Esophagus squamous epithelium (tissue), 5 donors: ENCODE results near the gene TES. TPM values are rescaled to one million over a fixed set of nuclear protein-coding genes. Genes with fewer than 3 reads are reported as not detected.

ENCODE experiments used
- DNase-seq: peaks from one replicate; lab custom pipeline; 2025; lab: John Stamatoyannopoulos, UW
- H3K27ac ChIP-seq, 4 donors: fragments of 200-600 bp; sonication (generic); one replicate each; pipeline ENCODE4 v1.5.1; 2016 to 2019; ENCODE audit warnings: mild to moderate bottlenecking in 1 of 4
- H3K27me3 ChIP-seq, 4 donors: fragments of 200-600 bp; sonication (generic); 1 replicate in 3 of 4; 2 replicates in 1 of 4; pipeline versions ENCODE4 v1.5.1 to v1.6.0; 2017 to 2021; ENCODE audit warnings: antibody characterized with exemption in 1 of 4
- H3K36me3 ChIP-seq, 3 donors: fragments of 200-600 bp; sonication (generic); one replicate each; pipeline ENCODE4 v1.5.1; 2016 to 2019
- H3K4me1 ChIP-seq, 3 donors: fragments of 200-600 bp; sonication (generic); one replicate each; pipeline ENCODE4 v1.5.1; 2017 to 2019
- H3K4me3 ChIP-seq, 4 donors: fragments of 200-600 bp; sonication (generic); 1 replicate in 3 of 4; 2 replicates in 1 of 4; pipeline ENCODE4 v1.5.1; 2016 to 2019; ENCODE audit warnings: mild to moderate bottlenecking in 2 of 4, moderate library complexity in 1 of 4
- H3K9me3 ChIP-seq, 3 donors: fragments of 200-600 bp; sonication (generic); one replicate each; pipeline ENCODE4 v1.5.1; 2016 to 2019
- CTCF ChIP-seq, 6 experiments: fragments of 450-650 bp in 4 of 6; fragments of 200-600 bp in 2 of 6; sonication (generic) in 2 of 6; IDR thresholded peaks; one replicate each; pipeline ENCODE4 v1.5.1; 2016 to 2019; ENCODE audit warnings: antibody characterized with exemption in 6 of 6, mild to moderate bottlenecking in 4 of 6, moderate library complexity in 4 of 6
- POLR2A ChIP-seq, 4 donors: fragments of 450-650 bp; IDR thresholded peaks; one replicate each; pipeline ENCODE4 v1.6.1; 2017; ENCODE audit warnings: antibody characterized with exemption in 4 of 4, mild to moderate bottlenecking in 4 of 4, moderate library complexity in 3 of 4
- WGBS, 2 donors: methylation state at CpG; one replicate each; pipeline ENCODE4 v1.1.5; 2018; 5-methylcytosine and 5-hydroxymethylcytosine counted together
- intact Hi-C: fragments of 100-400 bp; cut with DNase I; formaldehyde crosslinking; loops from one replicate; pipeline ENCODE4 v1.15.0; 2022
- total RNA-seq, 4 donors: library from RNA; depleted of rRNA; stranded (reverse); fragments of >200 nt; gene quantifications; one replicate each; pipeline ENCODE4 v1.1.0, GENCODE V29; 2016
- donor health status: DM: yes; HTN: yes; CAD: no.

The TES gene
- total RNA-seq, 4 donors from 2014 or later = 34.8 to 155 (median 67.0) TPM

DNA sequence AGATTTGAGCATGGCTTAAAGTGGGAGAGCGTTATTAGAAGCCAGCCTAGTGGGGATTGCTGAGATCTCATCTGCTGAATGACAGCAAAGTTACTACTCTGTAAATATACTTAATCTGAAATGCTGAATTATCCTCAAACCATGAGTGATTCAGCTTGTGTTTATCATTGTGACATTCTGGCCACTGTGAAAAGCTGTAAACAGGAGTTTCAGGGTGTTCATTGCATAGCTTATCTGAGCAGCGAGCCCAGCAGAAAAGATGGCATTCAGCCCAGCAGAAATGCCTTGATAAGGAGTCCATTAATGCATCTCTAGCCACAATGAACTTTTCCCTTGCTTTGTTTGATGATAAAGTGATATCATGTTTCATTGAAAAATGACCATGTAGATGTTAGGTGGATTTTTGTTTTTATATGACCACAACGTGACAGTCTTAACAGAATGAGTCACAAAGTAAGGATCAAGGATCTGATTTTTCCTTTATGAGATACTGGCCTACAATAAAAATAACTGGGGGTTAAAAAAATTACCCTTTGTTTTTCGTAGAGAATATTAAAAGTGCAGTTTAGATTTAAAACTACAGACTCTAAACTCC is 7.8 kb downstream of the TES start:
- H3K27ac ChIP-seq = peak overlapping the region; percentile 10 to 97 (median 41)
- TF ChIP-seq POLR2A (IDR thresholded peaks at IDR 0.05) = no peak
- TF ChIP-seq CTCF (IDR thresholded peaks at IDR 0.05) = no peak
- no peaks in the 10 kb centered on the region for H3K27me3 ChIP-seq
- H3K9me3 ChIP-seq = no peaks in the 10 kb centered on the region
- H3K4me3 ChIP-seq = no peak overlapping the region
- intact Hi-C loops = no loop called here
- H3K4me1 ChIP-seq = peaks cover 5 to 60% (median 21%) of the 10 kb centered on the region in 3 donors
- WGBS, 2 donors = 47 to 49% methylated on average over 4 of the region's 4 CpGs
- H3K36me3 ChIP-seq = no peaks in the 10 kb centered on the region
- DNase-seq = no peak

DNA sequence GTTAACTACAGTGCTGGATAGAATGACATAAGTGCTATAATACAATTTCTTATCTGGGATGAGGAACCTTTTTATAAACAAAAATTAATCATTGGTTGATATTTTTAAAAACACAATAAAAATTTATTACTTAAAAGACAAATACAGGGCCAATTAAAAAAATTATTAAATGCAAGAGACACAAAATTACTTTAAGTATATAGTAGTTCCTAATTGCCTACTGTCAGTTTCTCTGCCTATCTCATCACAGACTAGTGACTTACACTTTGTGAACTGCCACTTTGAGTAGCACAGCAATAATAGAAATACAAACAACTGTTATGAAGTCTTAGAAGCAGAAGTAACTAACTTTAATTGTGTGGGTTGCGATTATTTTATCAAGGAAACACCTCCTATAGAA is 8.4 kb downstream of the TES start:
- Histone ChIP-seq H3K4me3 (no peak overlapping the region), H3K9me3 (no peaks in the 10 kb centered on the region), H3K27ac (peak overlapping the region in 2 of 4 donors; percentile 55 to 97), H3K4me1 (peaks cover 5 to 54% (median 21%) of the 10 kb centered on the region in 3 donors), H3K36me3 (no peaks in the 10 kb centered on the region), H3K27me3 (no peaks in the 10 kb centered on the region)
- intact Hi-C loops = no loop called here
- TF ChIP-seq CTCF (IDR thresholded peaks at IDR 0.05) (no peak), POLR2A (IDR thresholded peaks at IDR 0.05) (no peak)
- DNase-seq = no peak
- 0 to 100% methylated on average over 1 of the region's 1 CpG for WGBS, 2 donors

DNA sequence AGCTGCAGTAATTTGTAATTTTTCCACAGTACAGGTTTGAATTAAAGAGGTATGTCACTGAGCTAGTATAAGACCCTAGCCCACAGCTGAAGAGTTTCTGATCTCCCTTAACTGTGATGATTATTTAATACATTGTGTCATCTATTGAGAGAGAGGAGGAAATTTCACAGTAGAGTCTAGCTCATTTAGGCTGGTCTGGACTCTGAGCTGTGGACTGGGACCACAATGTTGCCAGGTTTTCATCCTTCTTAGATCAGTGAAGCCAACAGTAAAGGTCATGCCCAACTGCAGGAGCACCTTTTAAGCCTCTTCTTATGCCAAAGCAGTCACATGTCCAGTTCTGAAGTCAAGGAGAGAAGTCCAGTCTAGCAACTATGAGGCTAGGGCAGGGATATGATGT is 8.9 kb downstream of the TES start:
- Histone ChIP-seq H3K27ac (peak overlapping the region in 3 of 4 donors; percentile 19 to 97 (median 36)), H3K4me3 (no peak overlapping the region), H3K36me3 (no peaks in the 10 kb centered on the region), H3K9me3 (no peaks in the 10 kb centered on the region), H3K27me3 (no peaks in the 10 kb centered on the region), H3K4me1 (peaks cover 5 to 49% (median 19%) of the 10 kb centered on the region in 3 donors)
- TF ChIP-seq POLR2A (IDR thresholded peaks at IDR 0.05) = no peak
- TF ChIP-seq CTCF (IDR thresholded peaks at IDR 0.05) = no peak
- DNase-seq = no peak
- intact Hi-C loops = no loop called here

- TF ChIP-seq POLR2A (IDR thresholded peaks at IDR 0.05) (no peak), CTCF (IDR thresholded peaks at IDR 0.05) (no peak)
- no peak for DNase-seq
- 75 to 86% methylated on average over 4 of the region's 4 CpGs for WGBS, 2 donors
- Histone ChIP-seq H3K27me3 (no peaks in the 10 kb centered on the region), H3K4me1 (peaks cover 5 to 44% (median 14%) of the 10 kb centered on the region in 3 donors), H3K36me3 (no peaks in the 10 kb centered on the region), H3K4me3 (no peak overlapping the region), H3K9me3 (no peaks in the 10 kb centered on the region), H3K27ac (peak overlapping the region in 2 of 4 donors; percentile 1 to 19)
- intact Hi-C loops = no loop called here
Measured at GRCh38 chr7:116219834-116220233, 9.5 kb downstream of the TES start.

DNA sequence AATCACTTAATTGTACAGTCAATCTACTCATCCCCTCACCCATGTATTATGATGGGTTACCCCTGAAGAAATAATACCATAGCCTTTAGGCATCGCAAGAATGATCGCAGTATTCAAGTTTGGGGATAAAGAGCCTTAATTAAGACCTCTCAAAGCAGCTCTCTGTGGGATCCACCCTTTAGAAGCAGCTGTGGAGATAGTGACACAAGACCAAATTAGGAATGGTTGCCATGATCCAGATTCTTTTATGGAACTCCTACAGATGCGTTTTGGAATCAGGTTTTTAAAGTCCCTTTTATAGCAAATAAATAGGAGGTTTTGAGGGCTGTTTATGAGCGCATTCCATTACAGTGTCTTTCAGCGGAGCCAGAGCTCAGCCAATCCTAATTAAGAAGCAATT is 12.2 kb downstream of the TES start:
- Histone ChIP-seq H3K9me3 (no peaks in the 10 kb centered on the region), H3K4me1 (peaks cover 5 to 32% (median 8%) of the 10 kb centered on the region in 3 donors), H3K27me3 (no peaks in the 10 kb centered on the region), H3K4me3 (peak overlapping the region in 2 of 4 donors; percentile 5 to 7), H3K27ac (peak overlapping the region in 3 of 4 donors; percentile 38 to 59 (median 40)), H3K36me3 (no peaks in the 10 kb centered on the region)
- TF ChIP-seq POLR2A (IDR thresholded peaks at IDR 0.05) = no peak
- TF ChIP-seq CTCF (IDR thresholded peaks at IDR 0.05) = no peak
- DNase-seq = no peak
- intact Hi-C loops = no loop called here
- 83 to 87% methylated on average over 5 of the region's 5 CpGs for WGBS, 2 donors
